ENCODE results near the gene TSEN15. TPM values are rescaled to one million over a fixed set of nuclear protein-coding genes. Genes with fewer than 3 reads are reported as not detected.

The TSEN15 gene
- total and polyA plus RNA-seq, 10 of the 15 experiments (the other 5 are each of a cell fraction or from before 2014, with no cell fraction given) = 21.1 to 136 (median 70.2) TPM

DNA sequence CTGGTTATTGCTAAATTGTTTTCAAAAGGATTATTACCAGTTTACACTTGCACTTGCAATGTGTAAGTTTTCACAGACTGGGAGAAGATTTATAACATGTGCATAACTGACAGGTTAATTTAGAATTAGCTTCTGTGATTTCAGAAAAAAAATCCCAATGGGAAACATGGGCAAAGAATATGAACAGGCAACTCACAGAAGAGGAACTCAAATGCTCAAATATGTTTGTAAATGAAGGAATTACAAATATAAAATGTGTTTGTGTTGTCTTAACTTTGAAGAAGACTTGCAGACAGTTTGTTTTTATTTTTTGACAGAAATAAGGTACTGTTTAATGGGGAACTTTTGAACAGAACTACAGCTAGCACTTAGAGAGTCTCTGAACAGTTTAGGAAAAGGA, 8.4 kb downstream of the TSEN15 start:
- no TSS peak for BruUV-seq (replicated peaks)
- CTCF ChIA-PET = interaction anchor here (1.8 kb wide), 1 partner anchor 8 kb away, joined by 6 read pairs; the partner anchor contains the start of gene TSEN15
- RAD21 ChIA-PET (ENCODE audit: unreplicated experiment) = no interaction called here
- no peak for FAIRE-seq
- Histone ChIP-seq H3K27me3 (replicated peaks in 1 of 2; ENCODE audit: control insufficient read depth in 2 of 2, insufficient read depth in 2 of 2, low read length in 1 of 2) (no peaks in the 10 kb centered on the region), H3K9ac (ENCODE audit: control insufficient read depth, insufficient read depth, low read length) (no peak overlapping the region), H3K4me3 (no peak overlapping the region), H4K20me1 (ENCODE audit: control insufficient read depth, insufficient read depth) (no peaks in the 10 kb centered on the region), H3K79me2 (ENCODE audit: control insufficient read depth, insufficient read depth, low read length) (peaks cover 2% of the 10 kb centered on the region; the same call in 1 of the 2 replicates), H2AFZ (ENCODE audit: control insufficient read depth, low read depth, low read length) (no peak overlapping the region), H3K9me3 (replicated peaks; ENCODE audit: control insufficient read depth, insufficient read depth, low read length) (no peaks in the 10 kb centered on the region; the same call in 1 of the 3 replicates), H3K4me2 (ENCODE audit: control insufficient read depth, insufficient read depth) (no peak overlapping the region), H3K4me1 (ENCODE audit: control insufficient read depth, insufficient read depth, low read length) (no peaks in the 10 kb centered on the region), H3K36me3 (ENCODE audit: control insufficient read depth in 2 of 2, insufficient read depth in 2 of 2, low read length in 1 of 2) (peaks cover 0 to 8% of the 10 kb centered on the region in 2 experiments; a peak in 2 of 4 replicates), H3K27ac (ENCODE audit: control insufficient read depth, insufficient read depth) (no peak overlapping the region)
- POLR2A ChIA-PET = no interaction called here
- in situ Hi-C loops (cut with MboI) = no loop called here
- SMC1A ChIA-PET (ENCODE audit: uncharacterized antibody, unreplicated experiment) = interaction anchor here (0.7 to 1.9 kb wide), 3 partner anchors 9 to 25 kb away, joined by 3 to 7 read pairs (median 3); partner anchors contain the start of gene TSEN15
- intact Hi-C loops (cut with micrococcal nuclease; ENCODE audit: unreplicated experiment) = loop anchor here (5.0 kb wide), 1 partner anchor 408 kb away; the partner anchor contains the start of gene APOBEC4
- TF ChIP-seq EGR1 (IDR thresholded peaks at IDR 0.05; ENCODE audit: borderline replicate concordance in 1 of 2, low read depth in 2 of 2, low read length in 2 of 2) (no peak), ATF3 (IDR thresholded peaks at IDR 0.05; ENCODE audit: borderline replicate concordance, extremely low read depth, low read depth, low read length) (no peak), ETV6 (conservative IDR thresholded peaks at IDR 0.05 in 1 of 2, IDR thresholded peaks at IDR 0.05 in 1 of 2; ENCODE audit: borderline replicate concordance in 1 of 2, low read depth in 1 of 2) (no peak), ZNF217 (IDR thresholded peaks at IDR 0.05) (no peak), RAD21 (IDR thresholded peaks at IDR 0.05; ENCODE audit: insufficient read depth, low read depth, low read length) (no peak), CHD4 (IDR thresholded peaks at IDR 0.05) (no peak), JUND (IDR thresholded peaks at IDR 0.05; ENCODE audit: low read depth, low read length) (no peak)
- ATAC-seq = no peak
- no peak for DNase-seq (ENCODE audit: low read depth, low spot score)
